Measurements from ENCODE around the gene LAMA2.

Gene LAMA2

DNA sequence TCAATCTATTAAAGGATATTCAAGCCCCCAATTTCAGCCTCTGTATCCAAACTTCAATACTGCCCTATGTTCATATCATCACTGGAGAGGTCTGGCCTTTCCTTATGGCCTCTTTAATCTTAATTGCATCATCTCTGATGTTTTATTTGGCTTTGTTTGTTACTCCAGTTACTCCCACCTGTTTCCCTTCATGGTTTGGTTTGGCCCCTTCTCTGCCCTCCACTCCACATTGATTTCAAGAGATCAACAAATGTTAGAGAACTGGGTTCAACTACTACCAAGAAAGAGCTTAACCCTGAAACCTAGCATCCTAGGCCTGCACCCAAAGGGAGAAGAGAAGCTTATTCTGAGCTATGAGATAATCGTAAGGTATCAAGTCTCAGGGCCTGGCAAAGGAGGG lies 221.6 kb downstream of the LAMA2 start:
- DNase-seq (ENCODE audit: low read depth, low spot score) = no peak
- no peaks in the 10 kb centered on the region for H3K9me3 ChIP-seq (ENCODE audit: insufficient read depth, low read length)
- TF ChIP-seq YY1 (IDR thresholded peaks at IDR 0.05; ENCODE audit: insufficient read depth, insufficient read length) (no peak), ZNF274 (IDR thresholded peaks at IDR 0.05; ENCODE audit: low read depth, low read length) (no peak), SUZ12 (IDR thresholded peaks at IDR 0.05; ENCODE audit: extremely low read depth, insufficient read depth, insufficient read length) (no peak)

GRCh38 chr6:129105035-129105434 lies 222.1 kb downstream of the LAMA2 start:
- DNase-seq (ENCODE audit: low read depth, low spot score) = no peak
- Histone ChIP-seq H3K9ac (ENCODE audit: insufficient read length, low read depth) (no peak overlapping the region), H3K36me3 (ENCODE audit: insufficient read depth, insufficient read length, low read length) (no peaks in the 10 kb centered on the region), H3K27me3 (ENCODE audit: insufficient read depth, insufficient read length) (no peaks in the 10 kb centered on the region), H3K9me3 (ENCODE audit: insufficient read depth, low read length) (no peaks in the 10 kb centered on the region), H3K4me1 (ENCODE audit: insufficient read depth, insufficient read length) (no peaks in the 10 kb centered on the region), H3K4me3 (ENCODE audit: insufficient read length, low read depth) (no peak overlapping the region)
- TF ChIP-seq ZNF274 (IDR thresholded peaks at IDR 0.05; ENCODE audit: low read depth, low read length) (no peak), SUZ12 (IDR thresholded peaks at IDR 0.05; ENCODE audit: extremely low read depth, insufficient read depth, insufficient read length) (no peak), YY1 (IDR thresholded peaks at IDR 0.05; ENCODE audit: insufficient read depth, insufficient read length) (no peak)

More for the DNA sequence above, 221.6 kb downstream of the LAMA2 start:
- Histone ChIP-seq H3K4me1 (ENCODE audit: insufficient read depth, insufficient read length) (no peaks in the 10 kb centered on the region), H3K9ac (ENCODE audit: insufficient read length, low read depth) (no peak overlapping the region), H3K27me3 (ENCODE audit: insufficient read depth, insufficient read length) (no peaks in the 10 kb centered on the region), H3K4me3 (ENCODE audit: insufficient read length, low read depth) (no peak overlapping the region), H3K36me3 (ENCODE audit: insufficient read depth, insufficient read length, low read length) (no peaks in the 10 kb centered on the region)

DNA sequence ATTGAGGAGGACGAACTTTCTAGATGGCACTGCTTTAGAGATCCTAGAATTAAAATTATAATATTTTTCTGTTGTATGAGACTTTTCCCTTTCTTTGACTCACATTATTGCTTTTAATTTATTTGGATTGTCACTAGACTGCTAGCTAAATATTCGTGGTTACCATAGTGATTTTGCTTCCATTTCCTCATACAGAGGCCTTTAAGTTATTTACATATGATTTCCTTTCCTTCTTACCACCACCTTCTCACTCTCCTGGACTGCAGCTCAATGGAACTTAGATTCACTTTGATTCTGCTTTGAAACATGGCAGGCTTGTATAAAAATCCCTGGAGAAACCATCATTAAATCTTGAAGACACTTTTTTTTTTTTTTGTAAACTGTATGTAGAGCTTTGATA lies 222.9 kb downstream of the LAMA2 start:
- DNase-seq (ENCODE audit: low read depth, low spot score) = no peak
- Histone ChIP-seq H3K27me3 (ENCODE audit: insufficient read depth, insufficient read length) (no peaks in the 10 kb centered on the region), H3K4me3 (ENCODE audit: insufficient read length, low read depth) (no peak overlapping the region), H3K4me1 (ENCODE audit: insufficient read depth, insufficient read length) (no peaks in the 10 kb centered on the region), H3K36me3 (ENCODE audit: insufficient read depth, insufficient read length, low read length) (no peaks in the 10 kb centered on the region), H3K9me3 (ENCODE audit: insufficient read depth, low read length) (no peaks in the 10 kb centered on the region), H3K9ac (ENCODE audit: insufficient read length, low read depth) (no peak overlapping the region)
- TF ChIP-seq ZNF274 (IDR thresholded peaks at IDR 0.05; ENCODE audit: low read depth, low read length) (no peak), SUZ12 (IDR thresholded peaks at IDR 0.05; ENCODE audit: extremely low read depth, insufficient read depth, insufficient read length) (no peak), YY1 (IDR thresholded peaks at IDR 0.05; ENCODE audit: insufficient read depth, insufficient read length) (no peak)

DNA sequence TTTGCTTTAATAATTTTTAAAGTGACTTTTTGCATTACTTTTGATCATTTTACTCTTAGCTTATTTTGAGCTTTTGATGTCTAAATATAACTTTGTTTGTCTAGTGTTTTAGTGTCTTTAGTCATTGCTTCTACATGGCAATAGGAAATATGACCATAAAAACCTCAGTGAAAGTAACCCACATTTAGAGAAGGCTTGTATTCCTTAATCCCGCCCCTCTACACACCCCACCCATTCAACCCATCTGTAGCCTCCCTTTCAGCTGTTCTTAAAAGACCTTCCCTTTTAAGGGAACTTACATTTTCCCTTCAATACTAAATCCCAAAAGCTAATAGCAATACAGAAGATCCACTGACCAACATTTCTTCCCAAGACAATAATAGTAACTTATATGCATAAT lies 225.4 kb downstream of the LAMA2 start:
- H3K4me1 ChIP-seq (ENCODE audit: insufficient read depth, insufficient read length) = no peaks in the 10 kb centered on the region
- TF ChIP-seq ZNF274 (IDR thresholded peaks at IDR 0.05; ENCODE audit: low read depth, low read length) (no peak), YY1 (IDR thresholded peaks at IDR 0.05; ENCODE audit: insufficient read depth, insufficient read length) (no peak), SUZ12 (IDR thresholded peaks at IDR 0.05; ENCODE audit: extremely low read depth, insufficient read depth, insufficient read length) (no peak)
- no peaks in the 10 kb centered on the region for H3K9me3 ChIP-seq (ENCODE audit: insufficient read depth, low read length)
- no peaks in the 10 kb centered on the region for H3K27me3 ChIP-seq (ENCODE audit: insufficient read depth, insufficient read length)
- DNase-seq (ENCODE audit: low read depth, low spot score) = no peak
- H3K4me3 ChIP-seq (ENCODE audit: insufficient read length, low read depth) = no peak overlapping the region
- no peaks in the 10 kb centered on the region for H3K36me3 ChIP-seq (ENCODE audit: insufficient read depth, insufficient read length, low read length)
- no peak overlapping the region for H3K9ac ChIP-seq (ENCODE audit: insufficient read length, low read depth)

DNA sequence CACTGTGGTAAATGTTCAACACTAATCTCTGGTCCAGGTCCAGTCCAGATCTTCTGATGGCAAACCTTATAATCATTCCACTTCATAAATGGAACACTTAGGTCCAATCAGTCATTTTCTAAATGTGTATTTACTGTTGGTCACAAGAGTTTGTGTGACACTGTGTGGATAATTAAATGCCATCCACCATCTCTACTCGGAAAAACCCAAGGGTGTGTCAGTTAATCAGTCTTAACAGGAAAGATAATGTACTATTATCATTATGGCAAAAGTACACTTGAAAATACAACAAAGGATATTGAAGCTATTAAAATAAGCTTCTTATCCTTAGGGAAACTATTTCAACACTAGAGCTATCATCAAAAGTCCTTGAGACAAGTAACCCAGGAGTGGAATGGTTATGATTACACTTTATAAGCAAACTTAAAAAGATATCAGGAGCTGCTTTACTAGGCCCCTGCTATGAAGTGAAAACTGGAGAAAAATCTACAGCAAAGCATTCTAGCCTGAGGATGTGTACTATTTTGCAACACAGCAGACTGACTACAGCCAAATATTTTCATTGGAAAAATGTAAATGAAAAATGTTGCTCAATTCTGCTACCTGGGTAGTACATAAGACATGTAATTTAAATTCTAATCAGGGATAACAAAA lies 227.9 kb downstream of the LAMA2 start:
- Histone ChIP-seq H3K9ac (ENCODE audit: insufficient read length, low read depth) (no peak overlapping the region), H3K27me3 (ENCODE audit: insufficient read depth, insufficient read length) (no peaks in the 10 kb centered on the region), H3K9me3 (ENCODE audit: insufficient read depth, low read length) (no peaks in the 10 kb centered on the region), H3K4me1 (ENCODE audit: insufficient read depth, insufficient read length) (no peaks in the 10 kb centered on the region), H3K4me3 (ENCODE audit: insufficient read length, low read depth) (no peak overlapping the region), H3K36me3 (ENCODE audit: insufficient read depth, insufficient read length, low read length) (no peaks in the 10 kb centered on the region)
- TF ChIP-seq ZNF274 (IDR thresholded peaks at IDR 0.05; ENCODE audit: low read depth, low read length) (no peak), SUZ12 (IDR thresholded peaks at IDR 0.05; ENCODE audit: extremely low read depth, insufficient read depth, insufficient read length) (no peak), YY1 (IDR thresholded peaks at IDR 0.05; ENCODE audit: insufficient read depth, insufficient read length) (no peak)
- DNase-seq (ENCODE audit: low read depth, low spot score) = no peak

GRCh38 chr6:129111346-129111745 lies 228.4 kb downstream of the LAMA2 start:
- Histone ChIP-seq H3K36me3 (ENCODE audit: insufficient read depth, insufficient read length, low read length) (no peaks in the 10 kb centered on the region), H3K9ac (ENCODE audit: insufficient read length, low read depth) (no peak overlapping the region), H3K9me3 (ENCODE audit: insufficient read depth, low read length) (no peaks in the 10 kb centered on the region), H3K4me3 (ENCODE audit: insufficient read length, low read depth) (no peak overlapping the region), H3K27me3 (ENCODE audit: insufficient read depth, insufficient read length) (no peaks in the 10 kb centered on the region), H3K4me1 (ENCODE audit: insufficient read depth, insufficient read length) (no peaks in the 10 kb centered on the region)
- TF ChIP-seq SUZ12 (IDR thresholded peaks at IDR 0.05; ENCODE audit: extremely low read depth, insufficient read depth, insufficient read length) = no peak
- DNase-seq (ENCODE audit: low read depth, low spot score) = no peak

DNA sequence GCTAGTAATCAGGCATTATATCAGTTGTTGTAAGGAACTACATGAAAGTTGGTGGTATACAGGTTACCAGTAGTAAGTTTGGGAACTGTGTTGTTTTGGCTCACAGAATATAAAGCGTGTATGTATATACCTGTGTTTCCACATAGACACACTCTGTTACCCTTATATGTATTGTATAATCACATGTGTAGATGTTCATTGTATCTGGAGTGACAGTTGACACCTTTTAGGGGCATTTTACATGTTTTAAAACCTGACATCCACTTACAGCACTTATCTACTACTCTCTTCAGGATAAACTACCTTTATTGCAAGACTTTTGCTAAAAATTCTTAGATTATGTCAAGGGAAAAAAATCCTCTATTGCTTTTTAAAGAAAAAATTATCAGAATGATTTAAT lies 228.9 kb downstream of the LAMA2 start:
- no peak for DNase-seq (ENCODE audit: low read depth, low spot score)
- no peak for TF ChIP-seq YY1 (IDR thresholded peaks at IDR 0.05; ENCODE audit: insufficient read depth, insufficient read length)
- no peak for TF ChIP-seq SUZ12 (IDR thresholded peaks at IDR 0.05; ENCODE audit: extremely low read depth, insufficient read depth, insufficient read length)
- no peak for TF ChIP-seq ZNF274 (IDR thresholded peaks at IDR 0.05; ENCODE audit: low read depth, low read length)
- H3K9ac ChIP-seq (ENCODE audit: insufficient read length, low read depth) = no peak overlapping the region

More for the DNA sequence above, 228.9 kb downstream of the LAMA2 start:
- H3K27me3 ChIP-seq (ENCODE audit: insufficient read depth, insufficient read length) = no peaks in the 10 kb centered on the region
- H3K4me3 ChIP-seq (ENCODE audit: insufficient read length, low read depth) = no peak overlapping the region
- H3K9me3 ChIP-seq (ENCODE audit: insufficient read depth, low read length) = no peaks in the 10 kb centered on the region
- H3K4me1 ChIP-seq (ENCODE audit: insufficient read depth, insufficient read length) = no peaks in the 10 kb centered on the region
- no peaks in the 10 kb centered on the region for H3K36me3 ChIP-seq (ENCODE audit: insufficient read depth, insufficient read length, low read length)

Measured in NT2/D1 (cell line).